Measurements from ENCODE around the gene TYRP1.
"Not testable (repeated sequence)": the region's sequence is repeated elsewhere in the genome, so short reads cannot be mapped to it uniquely, and the experiment has no call there.

Gene TYRP1, protein sequence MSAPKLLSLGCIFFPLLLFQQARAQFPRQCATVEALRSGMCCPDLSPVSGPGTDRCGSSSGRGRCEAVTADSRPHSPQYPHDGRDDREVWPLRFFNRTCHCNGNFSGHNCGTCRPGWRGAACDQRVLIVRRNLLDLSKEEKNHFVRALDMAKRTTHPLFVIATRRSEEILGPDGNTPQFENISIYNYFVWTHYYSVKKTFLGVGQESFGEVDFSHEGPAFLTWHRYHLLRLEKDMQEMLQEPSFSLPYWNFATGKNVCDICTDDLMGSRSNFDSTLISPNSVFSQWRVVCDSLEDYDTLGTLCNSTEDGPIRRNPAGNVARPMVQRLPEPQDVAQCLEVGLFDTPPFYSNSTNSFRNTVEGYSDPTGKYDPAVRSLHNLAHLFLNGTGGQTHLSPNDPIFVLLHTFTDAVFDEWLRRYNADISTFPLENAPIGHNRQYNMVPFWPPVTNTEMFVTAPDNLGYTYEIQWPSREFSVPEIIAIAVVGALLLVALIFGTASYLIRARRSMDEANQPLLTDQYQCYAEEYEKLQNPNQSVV

DNA sequence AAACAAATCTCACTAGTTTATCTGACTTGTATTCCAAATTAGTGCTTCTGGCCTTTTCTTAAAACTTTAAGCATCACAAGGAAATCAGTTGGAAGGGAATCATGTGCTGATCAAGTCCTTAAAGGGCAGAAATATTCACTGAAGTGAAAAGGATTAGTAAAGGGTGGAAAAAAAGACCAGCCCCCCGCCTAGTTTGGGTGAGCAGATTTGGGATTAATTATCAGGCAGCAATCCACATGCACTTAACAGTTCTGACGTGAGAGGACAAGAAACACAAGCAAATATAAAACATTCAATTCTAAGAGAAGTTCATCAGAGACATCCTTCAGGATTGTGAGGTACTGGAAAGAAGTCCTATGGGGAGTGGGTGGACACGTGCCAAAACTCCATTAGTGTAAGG lies at the start of gene TYRP1:
TYRP1 (plus strand) TSS at position 245 of the 400 bp plus-strand sequence. CDS start 612 bp downstream, outside the sequence.
- DNase-seq (ENCODE audit: low read depth, low spot score): no peak

DNA sequence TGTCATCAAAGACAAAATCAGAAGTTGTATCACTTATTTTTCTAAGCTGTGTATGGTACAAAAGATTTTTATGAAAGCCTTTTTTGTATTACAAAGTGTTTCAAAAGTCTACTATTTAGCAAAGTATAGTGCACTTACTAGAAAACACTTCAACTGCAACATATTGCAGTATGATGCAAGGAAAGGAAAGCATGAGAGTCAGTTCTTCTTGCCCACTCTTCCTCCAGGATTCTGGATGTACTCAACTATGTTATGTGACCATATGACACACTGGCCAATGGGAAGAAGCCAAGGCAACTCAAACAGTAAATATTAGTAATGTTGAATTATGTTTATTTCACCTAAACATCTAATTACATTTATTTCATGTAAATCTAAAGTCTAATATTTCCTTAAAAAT lies 49.5 kb upstream of the TYRP1 start:
- DNase-seq (ENCODE audit: low read depth, low spot score): no peak

DNA sequence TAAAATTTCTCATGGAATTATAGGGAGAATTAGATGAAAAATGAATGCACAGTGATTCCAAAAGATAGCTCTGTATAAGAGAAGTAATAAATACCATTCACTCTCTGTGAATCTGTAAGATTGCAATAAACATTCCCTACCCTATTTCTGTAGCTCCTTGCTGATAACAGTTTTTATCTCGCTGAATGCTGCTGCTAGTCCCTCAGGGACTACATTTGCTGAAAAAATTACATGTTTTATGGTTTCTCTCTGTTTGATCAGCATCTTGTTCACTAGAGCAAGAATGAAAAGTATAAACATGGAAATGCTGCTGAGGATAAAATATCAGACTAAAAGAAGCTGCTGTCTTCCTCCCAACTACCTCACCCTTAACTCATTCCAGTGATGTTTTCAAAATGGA lies 44.3 kb upstream of the TYRP1 start:
- DNase-seq (ENCODE audit: low read depth, low spot score): no peak

DNA sequence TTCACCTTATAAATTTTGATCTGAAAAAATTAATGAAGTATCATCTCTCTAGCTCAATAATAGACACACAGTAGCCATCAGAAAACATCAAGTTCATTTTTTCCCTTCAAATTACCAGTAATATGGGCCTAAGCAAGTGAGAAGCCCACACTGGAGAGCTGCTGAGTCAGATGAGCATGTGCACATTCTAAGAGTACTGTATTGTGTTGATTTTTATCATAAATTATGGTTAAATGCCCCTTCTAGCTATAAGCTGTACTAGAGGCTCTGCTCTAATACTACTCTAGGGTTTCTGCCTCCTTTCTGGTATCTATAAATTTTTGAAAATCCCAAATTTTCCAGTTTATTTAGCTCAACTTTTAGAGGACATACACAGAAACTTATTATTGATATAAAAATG lies 42.1 kb upstream of the TYRP1 start:
- no peak for DNase-seq (ENCODE audit: low read depth, low spot score)

DNA sequence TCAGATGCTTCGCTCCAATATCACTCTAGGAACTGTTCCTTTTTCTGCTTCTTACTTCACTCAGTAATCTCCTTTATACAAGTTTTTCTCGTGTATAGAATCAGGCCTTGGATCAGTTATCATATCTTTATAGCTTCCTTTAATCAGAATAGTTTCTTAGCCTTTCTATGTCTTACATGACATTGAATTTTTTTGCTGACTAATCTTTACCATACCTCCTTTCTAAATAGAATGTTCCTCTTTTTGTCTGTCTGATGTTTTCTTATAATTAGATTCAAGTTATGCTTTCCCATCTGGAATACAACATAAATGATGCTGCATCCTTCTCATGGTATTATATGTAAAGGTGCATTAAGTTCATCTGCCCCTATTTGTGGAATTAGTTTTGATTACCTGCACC lies 40.2 kb upstream of the TYRP1 start:
- no peak for DNase-seq (ENCODE audit: low read depth, low spot score)

DNA sequence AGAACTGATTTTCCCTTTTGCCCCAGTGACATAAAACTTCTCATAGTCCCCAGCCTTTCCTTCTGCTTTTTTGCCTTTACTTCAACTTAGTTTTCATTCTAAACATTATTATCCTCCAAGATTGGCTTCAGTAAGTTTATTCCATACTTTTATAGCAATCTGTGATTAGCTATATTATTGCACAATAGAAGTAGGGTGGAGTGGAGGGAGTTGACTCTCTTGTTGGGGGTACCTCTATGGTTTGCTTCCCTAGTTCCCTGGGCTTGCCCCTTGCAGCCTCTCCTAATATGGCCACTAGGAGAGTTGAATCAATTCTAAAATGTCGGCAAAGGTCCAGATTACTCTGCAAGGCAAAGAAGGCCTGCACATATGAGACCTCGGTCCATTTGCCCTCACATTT lies 36.4 kb upstream of the TYRP1 start:
- no peak for DNase-seq (ENCODE audit: low read depth, low spot score)

DNA sequence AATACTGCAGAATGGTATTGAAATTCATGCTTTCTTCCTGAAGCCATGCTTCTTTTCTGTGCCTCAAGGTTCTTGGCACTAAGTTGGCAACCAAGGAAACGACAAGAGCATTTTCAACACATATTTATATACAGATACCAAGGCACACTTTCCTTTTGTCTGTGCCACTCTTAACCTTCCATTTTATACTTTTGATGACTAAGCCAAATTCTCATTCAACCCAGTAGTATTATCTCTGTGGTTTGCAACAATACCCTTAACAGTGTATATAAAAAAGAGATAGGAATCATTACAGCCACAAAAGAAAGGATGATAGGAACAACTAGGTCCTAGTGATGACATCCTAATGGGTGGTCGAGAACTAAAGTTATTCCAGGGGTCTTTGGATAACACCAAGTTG lies 36.0 kb upstream of the TYRP1 start:
- no peak for DNase-seq (ENCODE audit: low read depth, low spot score)

DNA sequence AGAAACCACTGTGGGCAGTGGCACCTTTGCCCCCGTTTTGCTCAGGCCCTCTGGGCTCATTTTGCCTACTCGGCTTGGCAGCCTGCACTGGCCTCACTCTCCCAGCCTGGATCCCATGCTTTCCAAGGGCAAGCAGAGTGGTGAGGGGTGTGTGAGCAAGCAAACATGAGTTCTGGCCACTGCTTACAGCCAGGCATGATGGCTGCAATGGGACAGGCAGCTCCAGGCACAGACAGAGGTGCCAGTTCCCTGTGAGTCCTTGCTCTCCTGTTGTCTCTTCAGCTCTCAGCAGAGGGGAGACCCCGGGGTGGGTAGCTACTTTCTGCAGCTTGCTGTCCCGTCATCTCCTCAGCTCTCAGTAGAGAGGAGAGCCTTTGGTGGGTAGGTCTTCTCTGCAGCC lies 35.2 kb upstream of the TYRP1 start:
- no peak for DNase-seq (ENCODE audit: low read depth, low spot score)

DNA sequence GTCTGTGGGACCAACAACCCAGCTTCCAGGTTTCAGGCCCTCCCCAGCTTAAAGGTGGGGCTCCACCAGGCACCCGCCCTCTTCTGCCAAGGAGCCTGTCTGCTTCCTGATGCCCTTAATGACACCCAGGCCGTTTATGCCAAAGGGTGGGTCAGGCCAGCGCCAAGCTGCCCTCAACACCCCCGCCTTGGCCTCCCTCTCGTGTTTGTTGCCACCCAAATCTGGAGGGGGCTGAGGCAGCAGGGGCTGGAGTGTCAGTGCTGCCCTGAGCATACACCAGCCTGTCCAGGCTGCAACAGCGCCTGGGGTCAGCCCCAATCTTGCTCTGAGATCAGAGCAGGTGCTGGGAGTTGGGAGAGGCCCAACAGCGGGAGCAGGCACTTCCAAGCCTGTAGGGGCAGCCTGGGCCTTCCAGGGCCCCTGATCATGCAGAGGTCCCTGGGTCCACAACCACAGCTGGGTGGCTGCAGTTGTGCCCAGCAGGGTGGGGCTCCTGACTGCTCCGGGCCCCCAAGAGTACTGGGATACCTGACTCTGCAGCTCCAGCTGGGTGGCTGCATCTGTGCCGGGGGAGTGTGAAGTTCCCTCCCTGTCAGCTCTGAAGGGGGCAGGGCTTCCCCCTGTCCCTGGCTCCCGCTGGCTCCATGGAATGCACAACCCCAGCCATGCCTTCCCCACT lies 34.5 kb upstream of the TYRP1 start:
- no peak for DNase-seq (ENCODE audit: low read depth, low spot score)

DNA sequence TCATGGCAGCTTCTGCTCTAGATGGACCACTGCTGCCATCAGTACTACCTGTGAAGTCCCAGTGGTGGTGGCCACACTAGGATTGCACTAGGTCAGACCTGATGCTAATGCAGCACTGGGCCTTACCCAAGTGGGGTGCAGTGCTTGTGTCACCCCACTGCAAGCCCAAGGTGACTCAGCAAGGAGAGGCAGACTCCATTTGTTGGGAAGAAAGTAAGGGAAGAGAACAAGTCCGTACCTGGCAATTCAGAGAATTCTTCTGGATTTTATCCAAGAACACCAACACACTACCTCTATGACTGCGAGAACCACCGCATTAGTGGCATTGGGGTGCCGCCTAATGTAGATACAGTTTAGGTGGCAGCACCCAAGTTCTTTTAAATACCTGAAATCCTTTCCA lies 34.0 kb upstream of the TYRP1 start:
- DNase-seq (ENCODE audit: low read depth, low spot score): no peak

DNA sequence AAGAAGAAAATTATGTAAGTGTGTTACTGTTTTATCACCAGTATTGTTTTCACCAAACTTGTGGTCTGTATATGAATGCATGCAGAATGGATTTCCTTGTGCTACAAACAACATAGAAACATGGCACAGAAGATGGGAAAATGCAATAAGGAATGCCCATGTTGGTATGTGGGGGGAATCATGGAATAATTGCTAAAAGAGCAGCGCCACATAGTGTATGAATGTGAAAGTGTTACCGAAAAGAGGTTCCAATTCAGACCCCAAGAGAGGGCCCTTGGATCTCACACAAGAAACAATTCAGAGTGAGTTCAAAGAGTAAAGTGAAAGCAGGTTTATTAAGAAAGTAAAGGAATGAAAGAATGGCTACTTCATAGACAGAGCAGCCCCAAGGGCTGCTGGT lies 26.4 kb upstream of the TYRP1 start:
- DNase-seq (ENCODE audit: low read depth, low spot score): no peak

DNA sequence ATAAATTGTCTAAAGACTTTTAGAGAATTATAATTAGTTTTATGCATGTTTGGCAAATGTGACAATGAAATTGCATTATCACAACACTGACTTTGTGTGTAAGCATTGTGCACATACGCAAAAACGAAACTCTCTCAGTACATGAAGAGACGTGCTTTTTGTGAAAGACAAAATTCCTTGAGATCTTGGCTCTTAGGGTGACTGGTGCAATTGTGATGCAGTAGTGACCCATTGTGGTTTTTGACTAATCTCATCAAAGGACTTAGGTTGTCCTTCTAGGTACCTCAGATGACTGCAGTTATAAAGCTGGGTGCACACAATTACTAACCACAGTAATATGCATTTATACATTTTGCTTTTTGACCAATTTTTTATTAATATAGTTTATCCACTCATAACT lies 25.3 kb upstream of the TYRP1 start:
- no peak for DNase-seq (ENCODE audit: low read depth, low spot score)

DNA sequence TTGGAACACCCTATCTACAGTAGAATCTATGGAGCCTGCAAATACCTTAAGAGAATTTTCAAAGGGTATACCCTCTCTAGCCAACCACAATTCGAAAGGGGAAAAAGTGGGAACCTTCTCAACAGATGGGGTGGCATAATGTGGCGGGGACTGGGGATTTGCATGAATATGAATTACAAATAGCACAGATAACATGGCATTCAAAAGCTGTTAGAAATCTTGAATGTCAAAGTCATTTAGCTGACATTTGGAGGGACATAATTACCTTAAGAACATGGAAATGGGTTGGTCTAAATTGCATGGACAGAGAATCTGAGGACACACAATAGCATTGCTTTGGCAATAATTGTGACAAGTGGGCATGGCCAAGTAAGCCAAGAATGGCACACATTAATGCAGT lies 23.2 kb upstream of the TYRP1 start:
- DNase-seq (ENCODE audit: low read depth, low spot score): no peak

DNA sequence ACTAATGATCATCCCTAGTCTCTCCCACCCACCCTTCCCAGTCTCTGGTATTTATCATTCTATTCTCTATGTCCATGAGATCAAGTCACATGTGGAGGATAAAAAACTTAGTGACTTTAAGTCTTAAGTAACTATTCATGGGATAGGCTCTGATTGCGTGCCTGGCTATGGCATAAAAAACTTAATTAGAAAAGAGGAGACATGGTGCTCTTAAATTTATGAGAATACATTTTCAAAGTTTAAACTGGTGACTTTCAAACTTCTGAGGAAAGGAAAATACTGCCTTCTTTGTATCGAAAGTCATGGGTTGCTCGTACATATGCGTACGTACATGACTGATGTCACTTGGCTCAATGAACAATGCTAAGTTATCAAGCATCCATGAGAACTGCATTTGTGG lies 18.2 kb upstream of the TYRP1 start:
- no peak for DNase-seq (ENCODE audit: low read depth, low spot score)

DNA sequence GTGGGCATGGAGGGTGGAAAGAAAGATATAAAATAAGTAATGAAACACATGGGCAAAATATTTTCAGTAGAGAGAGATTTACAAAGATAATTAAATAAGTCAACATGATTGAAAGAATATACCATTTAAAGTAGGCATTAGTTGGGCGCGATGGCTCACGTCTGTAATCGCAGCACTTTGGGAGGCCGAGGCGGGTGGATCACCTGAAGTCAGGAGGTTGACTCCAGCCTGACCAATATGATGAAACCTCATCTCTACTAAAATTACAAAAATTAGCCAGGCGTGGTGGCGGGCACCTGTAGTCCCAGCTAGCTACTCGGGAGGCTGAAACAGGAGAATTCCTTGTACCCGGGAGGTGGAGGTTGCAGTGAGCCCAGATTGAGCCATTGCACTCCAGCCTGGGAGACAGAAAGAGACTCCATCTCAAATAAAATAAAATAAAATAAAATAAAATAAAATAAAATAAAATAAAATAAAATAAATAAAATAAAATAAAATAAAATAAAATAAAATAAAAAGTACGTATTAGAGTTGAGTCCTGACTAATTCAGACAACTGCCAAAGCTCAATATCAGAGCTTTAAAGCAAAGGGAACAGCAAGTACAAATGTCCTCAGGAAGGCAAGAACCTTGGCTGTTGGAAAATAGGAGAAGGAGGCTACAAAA lies 15.6 kb upstream of the TYRP1 start:
- DNase-seq (ENCODE audit: low read depth, low spot score): not testable (repeated sequence)

DNA sequence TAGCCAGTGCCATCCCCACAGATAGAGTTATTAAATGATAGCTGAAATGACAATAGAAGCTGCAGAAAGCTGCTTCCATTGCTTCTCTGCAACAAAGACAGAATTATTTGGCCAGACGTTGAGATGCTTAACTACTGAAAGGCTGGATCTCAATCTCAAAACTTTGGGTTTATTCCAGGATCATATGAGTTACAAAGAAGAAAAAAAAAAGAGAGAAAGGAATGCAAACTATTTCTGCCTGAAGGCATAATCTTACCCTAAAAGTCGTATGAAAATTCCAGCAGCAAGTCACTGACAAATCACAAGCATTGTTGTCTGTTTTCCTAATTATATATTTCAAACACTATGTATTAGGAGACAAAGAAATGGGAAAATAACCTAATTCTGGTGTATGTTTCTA lies 12.8 kb upstream of the TYRP1 start:
- DNase-seq (ENCODE audit: low read depth, low spot score): no peak

DNA sequence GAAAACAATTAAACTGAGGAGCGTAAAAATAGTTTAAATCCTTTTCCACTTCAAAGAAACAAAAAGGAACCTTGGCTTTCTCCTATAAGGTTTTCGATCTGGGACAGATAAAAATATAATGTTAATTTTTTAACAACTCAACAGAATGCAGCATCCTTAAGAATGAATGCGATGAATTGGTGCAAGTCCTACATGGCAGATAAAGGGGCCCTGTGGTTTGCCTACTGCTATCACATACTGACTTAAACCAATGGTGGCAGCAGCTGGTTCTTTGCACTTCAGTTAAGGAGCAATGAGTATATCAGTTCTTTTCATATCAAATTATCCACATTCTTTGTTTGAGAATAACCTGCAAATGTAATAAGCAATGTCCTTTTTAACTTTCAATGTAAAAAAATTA lies 12.4 kb upstream of the TYRP1 start:
- DNase-seq (ENCODE audit: low read depth, low spot score): no peak

DNA sequence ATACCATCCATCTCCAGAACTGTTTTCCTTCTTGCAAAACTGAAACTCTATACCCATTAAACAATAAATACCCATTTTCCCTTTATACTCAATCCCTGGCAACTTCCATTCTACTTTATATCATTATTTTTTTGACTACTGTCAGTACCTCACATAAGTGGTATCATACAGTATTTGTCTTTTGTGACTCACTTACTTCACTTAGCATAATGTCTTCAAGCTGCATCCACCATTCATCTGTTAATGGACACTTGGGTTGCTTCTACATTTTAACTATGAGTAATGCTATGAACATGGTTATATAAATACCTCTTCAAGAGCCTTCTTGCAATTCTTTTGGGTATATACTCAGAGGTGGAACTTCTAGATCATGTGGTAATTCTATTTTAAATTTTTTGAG lies 11.6 kb upstream of the TYRP1 start:
- no peak for DNase-seq (ENCODE audit: low read depth, low spot score)

DNA sequence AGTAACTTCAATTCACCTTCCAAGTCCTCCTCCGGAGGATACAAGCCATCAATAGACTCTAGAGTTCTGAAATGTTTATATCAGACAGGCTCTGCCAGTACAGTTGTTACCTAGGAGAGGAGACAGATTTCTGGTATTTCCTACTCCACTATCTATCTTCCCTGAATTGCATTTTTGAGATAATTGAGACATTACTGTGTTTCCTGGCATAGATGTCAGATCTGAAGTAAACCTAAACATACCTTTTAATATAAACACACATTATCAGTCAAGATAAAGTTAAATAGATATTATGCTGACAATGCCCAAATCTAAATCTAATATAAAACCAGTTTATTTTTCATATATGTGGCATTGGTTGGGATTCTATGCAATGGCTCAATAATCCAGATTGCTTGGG lies 8.2 kb upstream of the TYRP1 start:
- DNase-seq (ENCODE audit: low read depth, low spot score): no peak

DNA sequence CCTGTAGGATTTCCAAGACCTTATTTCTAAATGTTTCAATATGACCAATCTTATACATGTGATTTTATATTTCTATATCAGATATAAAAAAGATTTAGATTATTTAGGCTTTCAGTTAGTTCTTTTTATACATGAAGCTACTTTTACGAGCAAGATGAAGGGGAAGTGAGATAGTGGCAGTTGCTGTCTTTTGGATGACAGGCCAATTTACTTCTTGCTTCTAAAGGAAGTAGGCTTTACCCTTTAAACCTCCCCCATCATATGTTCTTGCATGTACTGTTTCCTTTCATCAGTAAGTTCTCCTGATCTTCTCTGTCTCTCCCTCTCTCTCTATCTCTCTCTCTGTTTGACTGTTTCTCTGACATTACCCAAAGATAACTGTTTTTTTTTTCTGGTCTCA lies 4.0 kb upstream of the TYRP1 start:
- DNase-seq (ENCODE audit: low read depth, low spot score): no peak

DNA sequence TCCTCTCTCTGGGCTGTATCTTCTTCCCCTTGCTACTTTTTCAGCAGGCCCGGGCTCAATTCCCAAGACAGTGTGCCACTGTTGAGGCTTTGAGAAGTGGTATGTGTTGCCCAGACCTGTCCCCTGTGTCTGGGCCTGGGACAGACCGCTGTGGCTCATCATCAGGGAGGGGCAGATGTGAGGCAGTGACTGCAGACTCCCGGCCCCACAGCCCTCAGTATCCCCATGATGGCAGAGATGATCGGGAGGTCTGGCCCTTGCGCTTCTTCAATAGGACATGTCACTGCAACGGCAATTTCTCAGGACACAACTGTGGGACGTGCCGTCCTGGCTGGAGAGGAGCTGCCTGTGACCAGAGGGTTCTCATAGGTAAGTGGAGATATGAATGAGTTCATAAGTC lies 828 bp downstream of the TYRP1 start:
- no peak for DNase-seq (ENCODE audit: low read depth, low spot score)

DNA sequence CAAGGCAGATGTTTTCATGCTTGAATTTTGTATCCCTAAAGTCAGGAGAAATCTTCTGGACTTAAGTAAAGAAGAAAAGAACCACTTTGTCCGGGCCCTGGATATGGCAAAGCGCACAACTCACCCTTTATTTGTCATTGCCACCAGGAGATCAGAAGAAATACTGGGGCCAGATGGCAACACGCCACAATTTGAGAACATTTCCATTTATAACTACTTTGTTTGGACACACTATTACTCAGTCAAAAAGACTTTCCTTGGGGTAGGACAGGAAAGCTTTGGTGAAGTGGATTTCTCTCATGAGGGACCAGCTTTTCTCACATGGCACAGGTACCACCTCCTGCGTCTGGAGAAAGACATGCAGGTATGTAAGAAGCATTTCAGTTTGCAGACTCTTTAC lies 2.3 kb downstream of the TYRP1 start:
- DNase-seq (ENCODE audit: low read depth, low spot score): no peak
